ENCODE measurements around the gene PACRG. TPM values are rescaled to one million over a fixed set of nuclear protein-coding genes. Genes with fewer than 3 reads are reported as not detected.

Gene PACRG
- total RNA-seq, 2 experiments from 2014 or later = 0.66 to 0.81 TPM

DNA sequence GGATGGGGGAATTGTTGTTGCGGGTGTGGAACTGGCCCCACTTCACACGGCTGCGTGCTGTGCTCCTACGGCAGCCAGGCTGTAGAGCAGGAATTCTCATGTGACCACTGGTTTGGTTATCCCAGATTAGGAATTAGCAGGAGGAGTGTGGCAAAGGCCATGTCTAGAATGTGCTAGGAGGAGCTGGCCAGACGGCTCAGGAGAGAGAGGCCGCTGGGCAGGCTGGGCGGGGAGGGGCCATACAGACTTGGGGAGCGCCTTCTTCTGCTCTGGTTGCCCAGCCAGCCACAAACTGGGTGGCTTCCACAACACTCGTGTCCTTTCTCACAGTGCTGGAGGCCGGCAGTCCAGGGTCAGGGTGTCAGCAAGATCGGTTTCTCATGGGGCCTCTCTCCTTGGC, 441.7 kb downstream of the PACRG start:
- H3K27ac ChIP-seq (ENCODE audit: low read depth in 1 of 2, low read length in 2 of 2) = no peak overlapping the region
- peaks cover 3% of the 10 kb centered on the region for H3K27me3 Mint-ChIP-seq
- ATAC-seq (ENCODE audit: poor library complexity) = no peak
- H3K36me3 Mint-ChIP-seq (ENCODE audit: low read depth) = no peaks in the 10 kb centered on the region
- no peak overlapping the region for H3K4me3 Mint-ChIP-seq
- no peaks in the 10 kb centered on the region for H3K36me3 ChIP-seq (ENCODE audit: insufficient read depth, low read length)
- no peaks in the 10 kb centered on the region for H3K9me3 Mint-ChIP-seq
- no peak overlapping the region for H3K4me3 ChIP-seq (ENCODE audit: low read length)
- TF ChIP-seq, protein P1, sequence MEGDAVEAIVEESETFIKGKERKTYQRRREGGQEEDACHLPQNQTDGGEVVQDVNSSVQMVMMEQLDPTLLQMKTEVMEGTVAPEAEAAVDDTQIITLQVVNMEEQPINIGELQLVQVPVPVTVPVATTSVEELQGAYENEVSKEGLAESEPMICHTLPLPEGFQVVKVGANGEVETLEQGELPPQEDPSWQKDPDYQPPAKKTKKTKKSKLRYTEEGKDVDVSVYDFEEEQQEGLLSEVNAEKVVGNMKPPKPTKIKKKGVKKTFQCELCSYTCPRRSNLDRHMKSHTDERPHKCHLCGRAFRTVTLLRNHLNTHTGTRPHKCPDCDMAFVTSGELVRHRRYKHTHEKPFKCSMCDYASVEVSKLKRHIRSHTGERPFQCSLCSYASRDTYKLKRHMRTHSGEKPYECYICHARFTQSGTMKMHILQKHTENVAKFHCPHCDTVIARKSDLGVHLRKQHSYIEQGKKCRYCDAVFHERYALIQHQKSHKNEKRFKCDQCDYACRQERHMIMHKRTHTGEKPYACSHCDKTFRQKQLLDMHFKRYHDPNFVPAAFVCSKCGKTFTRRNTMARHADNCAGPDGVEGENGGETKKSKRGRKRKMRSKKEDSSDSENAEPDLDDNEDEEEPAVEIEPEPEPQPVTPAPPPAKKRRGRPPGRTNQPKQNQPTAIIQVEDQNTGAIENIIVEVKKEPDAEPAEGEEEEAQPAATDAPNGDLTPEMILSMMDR (IDR thresholded peaks at IDR 0.05) = no peak
- intact Hi-C loops (cut with DNase I, micrococcal nuclease) = no loop called here
- no peak overlapping the region for H3K27ac Mint-ChIP-seq
- no peaks in the 10 kb centered on the region for H3K4me1 Mint-ChIP-seq (ENCODE audit: low read depth)
- ChIA-PET POLR2A (no interaction called here), CTCF (interaction anchor here (1.2 kb wide), 1 partner anchor 385 kb away, joined by 3 read pairs; no protein-coding TSS in a partner anchor)
- peaks cover 3% of the 10 kb centered on the region for H3K4me1 ChIP-seq (ENCODE audit: insufficient read depth, low read length)
- H3K9me3 ChIP-seq (ENCODE audit: control insufficient read depth in 1 of 2, insufficient read depth in 1 of 2, low read length in 2 of 2) = peaks cover 0 to 10% of the 10 kb centered on the region in 2 experiments
- H3K27me3 ChIP-seq (ENCODE audit: control insufficient read depth in 1 of 2, insufficient read depth in 2 of 2, low read length in 2 of 2) = no peaks in the 10 kb centered on the region
- DNase-seq = no peak

DNA sequence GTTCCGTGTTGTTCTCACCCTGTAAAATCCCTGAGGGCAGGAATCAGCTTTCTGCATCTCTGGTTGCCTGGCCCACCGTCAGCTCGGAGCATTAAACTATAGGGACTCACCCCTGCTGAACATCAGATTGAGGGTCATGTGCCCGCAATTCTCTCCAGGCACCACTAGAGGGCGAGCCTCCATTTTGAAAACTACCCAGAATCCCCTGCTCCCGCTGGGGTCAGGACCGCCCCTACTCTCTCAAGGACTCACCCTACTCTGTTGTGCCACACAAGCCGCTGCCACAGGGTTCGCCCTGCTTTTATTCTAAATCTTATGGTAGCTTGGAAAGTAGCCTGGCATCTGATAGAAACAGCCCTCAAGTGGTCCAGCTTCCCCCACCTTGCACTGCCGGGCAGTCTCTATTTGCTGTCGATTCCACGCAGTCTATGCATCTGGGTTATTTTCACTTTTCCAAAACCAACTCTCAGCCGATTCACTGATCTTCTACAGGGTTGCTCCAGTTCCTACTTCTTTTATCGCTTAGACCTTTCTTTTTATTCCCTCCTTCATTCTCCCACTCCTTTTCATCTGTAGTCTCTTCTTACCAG, 442.6 kb downstream of the PACRG start:
- TF ChIP-seq, protein P1 (IDR thresholded peaks at IDR 0.05) = peak; percentile 73
- intact Hi-C loops (cut with DNase I, micrococcal nuclease) = loop anchor here (2.0 to 10.0 kb wide), 4 partner anchors 384 to 1754 kb away; no protein-coding TSS in a partner anchor
- H3K36me3 ChIP-seq (ENCODE audit: insufficient read depth, low read length) = no peaks in the 10 kb centered on the region
- H3K27ac Mint-ChIP-seq = no peak overlapping the region
- H3K9me3 Mint-ChIP-seq = no peaks in the 10 kb centered on the region
- ChIA-PET POLR2A (no interaction called here), CTCF (interaction anchor here (1.2 kb wide), 1 partner anchor 384 kb away, joined by 3 read pairs; no protein-coding TSS in a partner anchor)
- H3K4me1 ChIP-seq (ENCODE audit: insufficient read depth, low read length) = peaks cover 3% of the 10 kb centered on the region
- H3K36me3 Mint-ChIP-seq (ENCODE audit: low read depth) = no peaks in the 10 kb centered on the region
- H3K4me1 Mint-ChIP-seq (ENCODE audit: low read depth) = no peaks in the 10 kb centered on the region
- peaks cover 0 to 10% of the 10 kb centered on the region in 2 experiments for H3K9me3 ChIP-seq (ENCODE audit: control insufficient read depth in 1 of 2, insufficient read depth in 1 of 2, low read length in 2 of 2)
- DNase-seq = peak in 5 of 14 experiments; percentile 3 to 43 (median 13)
- H3K27me3 Mint-ChIP-seq = peaks cover 3% of the 10 kb centered on the region
- H3K4me3 Mint-ChIP-seq = no peak overlapping the region
- H3K4me3 ChIP-seq (ENCODE audit: low read length) = no peak overlapping the region
- H3K27me3 ChIP-seq (ENCODE audit: control insufficient read depth in 1 of 2, insufficient read depth in 2 of 2, low read length in 2 of 2) = no peaks in the 10 kb centered on the region
- ATAC-seq (ENCODE audit: poor library complexity) = no peak
- H3K27ac ChIP-seq (ENCODE audit: low read depth in 1 of 2, low read length in 2 of 2) = no peak overlapping the region

DNA sequence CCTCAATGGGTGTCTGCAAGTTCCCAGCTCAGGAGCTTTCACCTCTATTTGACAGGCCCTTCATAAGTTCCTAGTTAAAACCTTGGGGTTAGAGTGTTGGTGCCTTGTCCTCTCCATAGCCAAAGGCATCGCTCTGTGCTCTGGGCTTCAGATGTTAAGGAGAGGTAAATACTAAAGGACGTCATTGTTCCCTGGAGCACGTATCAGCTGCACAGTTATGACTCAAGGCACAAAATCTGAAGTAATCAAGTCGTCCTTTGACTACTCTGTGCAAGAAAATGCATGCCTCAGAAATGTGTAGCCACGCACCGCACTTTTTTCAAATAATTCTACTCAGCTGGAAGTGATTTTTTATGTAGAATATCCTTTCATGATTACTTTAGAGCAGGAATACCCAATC, 446.0 kb downstream of the PACRG start:
- ChIA-PET CTCF (no interaction called here), POLR2A (no interaction called here)
- no peak overlapping the region for H3K27ac ChIP-seq (ENCODE audit: low read depth in 1 of 2, low read length in 2 of 2)
- ATAC-seq (ENCODE audit: poor library complexity) (no peak), DNase-seq (no peak)
- H3K4me3 ChIP-seq (ENCODE audit: low read length) = no peak overlapping the region
- Mint-ChIP-seq H3K36me3 (ENCODE audit: low read depth) (no peaks in the 10 kb centered on the region), H3K27ac (no peak overlapping the region), H3K27me3 (peaks cover 6% of the 10 kb centered on the region), H3K9me3 (no peaks in the 10 kb centered on the region), H3K4me1 (ENCODE audit: low read depth) (no peaks in the 10 kb centered on the region), H3K4me3 (no peak overlapping the region)
- H3K4me1 ChIP-seq (ENCODE audit: insufficient read depth, low read length) = peaks cover 3% of the 10 kb centered on the region
- TF ChIP-seq, protein P1 (IDR thresholded peaks at IDR 0.05) = no peak
- intact Hi-C loops (cut with DNase I, micrococcal nuclease) = loop anchor here in 1 of 2 experiments (5.0 to 10.0 kb wide), 3 partner anchors 381 to 1751 kb away; no protein-coding TSS in a partner anchor
- H3K9me3 ChIP-seq (ENCODE audit: control insufficient read depth in 1 of 2, insufficient read depth in 1 of 2, low read length in 2 of 2) = peaks cover 0 to 10% of the 10 kb centered on the region in 2 experiments
- H3K36me3 ChIP-seq (ENCODE audit: insufficient read depth, low read length) = no peaks in the 10 kb centered on the region
- peaks cover 0 to 2% of the 10 kb centered on the region in 2 experiments for H3K27me3 ChIP-seq (ENCODE audit: control insufficient read depth in 1 of 2, insufficient read depth in 2 of 2, low read length in 2 of 2)
